Endometrial microvascular endothelial cells (primary cell): Measurements from ENCODE around the gene CCDC39. TPM values are rescaled to one million over a fixed set of nuclear protein-coding genes. Genes with fewer than 3 reads are reported as not detected.

ENCODE experiments used
- in situ Hi-C: cut with HindIII; loops from 2 replicates; pipeline ENCODE4 v1.10.0; 2017; ENCODE audit warnings: low sequenced_read_pairs, low pct_unique_long_range_greater_than_20kb; ENCODE audit errors: inconsistent ontology term
- total RNA-seq: library from RNA; depleted of rRNA; stranded (reverse); fragments of >200 nt; gene quantifications from one replicate; pipeline ENCODE4 v1.2.3, GENCODE V29; 2015; ENCODE audit errors: inconsistent ontology term

CCDC39 gene
- total RNA-seq = not detected

DNA sequence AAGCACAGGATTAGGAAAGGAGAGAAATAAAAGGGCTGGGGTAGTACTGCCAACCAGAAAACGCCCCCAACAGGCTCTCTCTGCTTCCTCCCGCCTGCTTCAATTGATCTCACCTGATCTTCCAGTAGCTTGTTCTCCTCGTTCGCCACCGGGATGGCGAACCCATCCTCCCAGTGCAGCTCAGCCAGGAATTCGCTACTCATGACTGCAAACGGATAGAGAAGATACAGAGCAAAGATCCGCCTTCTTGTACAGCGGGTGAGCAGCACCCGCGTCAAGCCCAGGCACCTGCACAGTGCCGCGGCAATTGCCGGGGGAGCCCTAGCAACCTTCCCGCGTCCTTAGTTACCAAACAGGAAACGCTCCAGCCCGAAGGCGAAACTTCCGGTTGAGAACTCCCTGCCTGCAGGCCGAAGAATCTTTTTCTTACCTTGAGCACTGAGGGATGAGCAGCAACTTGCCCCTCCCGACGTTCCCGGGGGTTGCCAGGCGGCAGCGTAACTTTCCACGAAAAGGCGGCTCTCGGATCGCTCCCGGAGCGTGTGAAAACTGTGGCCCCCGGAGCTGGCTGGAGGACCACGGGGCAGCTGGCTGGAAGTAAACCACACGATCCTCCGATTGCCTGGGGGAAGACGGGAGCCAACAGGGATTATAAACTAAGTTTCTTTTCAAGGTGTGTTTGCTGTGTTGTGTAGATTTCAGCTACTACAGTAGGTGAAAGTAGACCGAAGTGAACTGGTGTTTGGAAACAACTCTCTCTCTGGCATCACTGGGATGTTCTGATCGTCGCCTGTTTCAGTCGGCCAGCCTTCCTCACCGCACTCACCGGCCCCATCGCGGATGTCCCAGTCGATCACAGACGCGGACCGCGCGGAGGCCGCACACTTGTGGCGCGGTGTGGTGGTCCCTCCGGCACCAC lies at the start of gene CCDC39:
TSS of gene CCDC39 (minus strand) at position 312 of the 919 bp plus-strand sequence. CDS start at position 203, 109 bp downstream.
- in situ Hi-C loops = no loop called here

DNA sequence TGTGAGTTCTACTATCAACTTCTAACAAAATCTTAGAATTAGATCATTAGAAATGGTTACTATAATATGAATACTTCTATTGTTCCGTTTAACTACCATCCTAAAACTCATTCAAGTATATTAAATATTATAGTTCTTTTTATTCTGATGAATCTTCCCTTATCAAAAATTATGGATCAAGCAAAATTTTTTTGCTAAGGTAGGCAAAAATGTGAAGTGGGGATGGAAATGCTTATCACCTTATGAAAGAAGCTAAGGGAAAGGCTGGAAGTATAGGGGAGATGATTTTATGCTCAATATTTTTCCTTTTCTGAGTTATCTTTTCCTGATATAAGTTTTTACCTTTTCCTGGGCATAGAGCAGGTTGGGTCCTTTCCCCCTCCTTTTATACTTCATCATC lies 40.7 kb upstream of the CCDC39 start:
- in situ Hi-C loops = no loop called here

DNA sequence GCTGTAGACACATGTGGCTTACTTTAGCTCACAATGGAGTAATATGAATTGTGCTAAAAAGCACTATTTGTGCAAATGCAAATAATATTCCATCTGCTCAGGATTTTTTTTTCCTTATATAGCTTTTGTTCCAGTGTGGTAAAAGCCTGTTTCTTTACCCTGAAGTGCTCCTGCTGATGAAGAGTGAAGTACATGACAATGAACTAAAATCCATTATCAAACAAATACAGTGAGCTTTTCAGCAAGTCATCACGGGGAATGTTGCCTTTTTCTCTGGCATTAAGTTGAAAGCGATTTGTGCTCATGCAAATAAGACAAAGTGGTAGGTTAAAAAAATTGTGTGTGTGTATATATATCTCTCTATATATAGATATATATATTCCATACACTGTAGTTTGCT lies 28.6 kb upstream of the CCDC39 start:
- in situ Hi-C loops = no loop called here

GRCh38 chr3:180705619-180706018 lies 26.3 kb upstream of the CCDC39 start:
- in situ Hi-C loops = no loop called here

- in situ Hi-C loops = no loop called here
Observed at GRCh38 chr3:180704532-180704931, 25.2 kb upstream of the CCDC39 start.

DNA sequence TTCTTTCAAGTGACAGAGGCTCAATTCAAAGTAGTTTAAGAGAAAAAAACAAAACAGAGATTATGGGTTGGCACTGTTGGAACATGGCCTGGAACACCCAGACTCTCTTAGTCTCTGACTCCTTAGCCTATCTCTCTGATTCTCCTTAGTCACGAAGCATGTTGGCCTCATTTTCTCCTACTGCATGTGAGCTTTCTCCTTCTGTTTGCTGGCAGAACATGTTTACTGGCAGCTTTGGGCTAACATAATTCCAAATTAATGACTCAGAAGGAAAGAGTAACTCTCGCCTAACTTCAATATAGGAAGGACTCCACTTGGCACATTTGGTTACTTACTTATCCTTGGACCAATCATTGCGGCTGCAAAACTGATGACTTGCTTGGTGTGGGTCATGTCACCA lies 21.7 kb upstream of the CCDC39 start:
- in situ Hi-C loops = no loop called here

DNA sequence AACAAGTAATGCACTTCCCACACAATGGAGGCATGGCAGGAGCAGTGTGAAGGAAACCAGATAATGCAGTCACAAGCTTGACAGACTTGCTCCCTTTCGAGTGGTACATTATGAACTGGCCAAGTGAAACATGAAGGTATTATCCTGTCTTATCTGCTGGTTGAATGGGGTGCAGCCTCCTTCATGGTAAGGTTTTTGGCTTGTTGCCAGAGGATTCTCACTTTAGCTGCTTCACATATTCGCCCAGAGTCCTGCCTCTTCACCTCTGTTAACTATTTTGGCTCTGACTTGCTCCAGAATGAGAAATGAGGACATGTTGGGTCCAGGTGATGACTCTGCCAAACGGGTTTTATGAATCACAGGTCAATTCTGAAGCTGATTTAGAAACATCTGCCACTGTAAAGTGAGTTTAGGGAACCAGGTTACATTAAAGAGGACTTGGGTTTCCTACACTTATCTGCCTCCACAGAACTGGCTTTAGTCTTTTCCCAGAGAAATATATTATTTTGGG lies 19.5 kb upstream of the CCDC39 start:
- in situ Hi-C loops = no loop called here

- in situ Hi-C loops = no loop called here
Observed at GRCh38 chr3:180694321-180694720, 15.0 kb upstream of the CCDC39 start.

- in situ Hi-C loops = no loop called here
Observed at GRCh38 chr3:180693656-180694055, 14.4 kb upstream of the CCDC39 start.

DNA sequence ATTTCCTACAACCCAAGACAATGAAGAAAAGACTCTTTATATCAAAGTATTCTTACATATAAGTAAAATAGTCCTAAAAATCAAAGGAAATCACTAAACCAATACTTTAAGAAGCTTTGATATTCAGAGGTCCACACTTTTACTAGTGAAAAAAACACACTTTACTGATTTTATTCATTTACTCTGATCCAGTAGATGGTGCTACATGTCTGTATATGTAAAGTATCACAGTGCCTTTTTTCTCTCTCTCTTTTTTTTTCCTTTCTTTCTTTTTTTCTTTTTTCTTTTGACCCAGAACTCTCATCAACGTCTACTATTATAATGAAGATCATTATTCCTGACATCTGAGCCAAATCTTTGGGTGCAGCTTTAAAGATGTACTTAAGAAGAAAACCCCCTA lies 10.8 kb upstream of the CCDC39 start:
- in situ Hi-C loops = no loop called here

DNA sequence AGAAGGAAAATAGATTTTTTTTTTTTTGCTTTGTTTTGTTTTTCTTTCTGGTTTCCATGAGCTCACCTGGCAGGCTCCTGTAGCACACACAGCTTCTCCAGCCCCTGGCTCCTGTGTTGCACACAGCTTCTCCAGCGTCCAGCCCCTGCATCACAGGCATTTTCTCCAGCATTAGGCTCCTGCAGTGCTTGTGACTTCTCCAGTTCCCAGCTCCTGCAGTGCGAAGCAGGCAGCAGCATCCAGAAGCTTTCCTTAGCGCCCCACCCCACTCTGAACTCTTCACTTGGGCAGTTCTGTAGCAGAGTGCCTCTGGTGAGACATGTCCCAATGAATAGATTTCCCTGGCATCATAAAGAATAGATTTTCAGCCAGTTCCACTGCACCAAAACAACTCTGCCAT lies 5.5 kb upstream of the CCDC39 start:
- in situ Hi-C loops = no loop called here

DNA sequence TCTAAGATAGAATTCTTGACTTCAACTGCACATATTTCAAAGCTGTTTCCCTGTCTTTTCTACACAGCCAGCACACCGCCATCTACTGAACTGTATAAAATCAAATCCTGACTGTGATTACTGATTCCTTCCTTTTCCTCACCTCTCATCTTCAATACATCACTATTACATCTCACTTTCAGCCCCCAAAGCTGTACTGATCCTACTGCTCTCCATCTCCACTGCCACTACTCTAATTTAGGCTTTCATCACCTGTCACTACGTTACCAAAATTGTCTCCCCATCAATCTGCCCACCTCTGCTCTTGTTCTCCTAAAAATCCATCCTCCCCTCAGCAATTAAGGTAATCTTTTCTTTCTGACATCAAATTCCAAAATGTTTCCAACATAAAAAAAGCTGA lies 4.5 kb upstream of the CCDC39 start:
- in situ Hi-C loops = no loop called here

- in situ Hi-C loops = no loop called here
Observed at GRCh38 chr3:180680097-180680430, 775 bp upstream of the CCDC39 start.

GRCh38 chr3:180678231-180678630 lies 1.1 kb downstream of the CCDC39 start:
- in situ Hi-C loops = no loop called here

DNA sequence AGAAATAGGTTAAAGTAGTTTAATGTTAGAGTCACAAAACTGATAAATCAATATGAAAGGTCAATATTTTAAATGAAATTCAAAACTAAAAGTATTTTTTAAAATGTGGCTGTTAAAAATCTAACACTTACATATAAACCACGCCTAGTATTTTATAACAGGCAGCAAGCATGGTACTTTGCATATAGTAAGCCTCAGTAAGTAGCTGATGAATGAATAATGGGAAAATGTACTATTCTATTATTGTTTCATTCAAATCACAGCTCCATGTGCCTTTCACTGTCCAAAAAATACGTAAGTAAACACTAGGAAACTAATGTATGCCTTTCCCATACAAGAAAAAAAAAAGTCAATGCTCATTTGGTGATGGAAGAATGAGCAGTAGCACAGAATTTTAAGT lies 17.8 kb downstream of the CCDC39 start:
- in situ Hi-C loops = no loop called here

GRCh38 chr3:180657094-180657493 lies 22.2 kb downstream of the CCDC39 start:
- in situ Hi-C loops = no loop called here

DNA sequence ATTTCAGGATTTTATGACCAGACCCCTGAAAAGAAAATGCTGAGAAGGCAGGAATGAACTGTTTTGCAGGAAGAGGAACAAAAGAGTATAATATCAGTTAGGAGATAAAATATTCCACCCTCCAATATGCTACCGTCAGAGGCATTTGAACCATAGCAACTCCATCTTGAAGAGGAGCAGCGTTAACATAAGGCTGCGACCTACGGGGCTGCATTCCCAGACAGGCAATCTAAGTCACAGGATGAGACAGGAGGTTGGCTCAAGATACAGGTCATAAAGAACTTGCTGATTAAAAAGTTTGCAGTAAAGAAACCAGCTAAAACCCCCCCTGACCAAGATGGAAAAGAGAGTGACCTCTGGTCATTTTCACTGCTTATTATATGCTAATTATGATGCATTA lies 22.9 kb downstream of the CCDC39 start:
- in situ Hi-C loops = no loop called here

DNA sequence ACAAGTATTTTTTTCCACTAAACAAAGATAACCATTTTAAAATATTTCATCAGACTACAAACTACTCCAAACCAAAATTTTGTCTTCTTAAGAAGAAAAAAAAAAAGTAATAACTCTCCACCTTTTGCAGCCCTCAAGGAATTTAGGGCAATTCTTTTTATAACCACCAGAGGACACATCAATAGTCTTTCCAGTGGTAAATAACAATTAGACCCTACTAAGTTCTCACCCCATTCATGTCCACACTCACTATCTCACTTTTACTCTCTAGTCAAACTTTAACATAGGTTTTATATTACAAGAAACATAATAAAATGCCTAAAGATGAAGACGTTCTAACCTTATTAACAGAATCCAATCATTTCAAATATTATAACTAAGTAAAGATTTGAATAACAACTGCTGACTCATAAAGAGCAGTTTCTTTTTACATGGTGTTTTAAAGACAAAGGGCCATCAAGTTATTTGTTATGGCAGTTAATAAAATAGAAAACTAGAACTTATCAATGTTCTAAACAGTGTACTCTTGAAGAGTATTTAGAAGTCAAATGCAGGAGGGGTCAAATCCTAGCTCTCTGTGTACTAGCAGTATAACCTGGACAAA lies 33.0 kb downstream of the CCDC39 start:
- in situ Hi-C loops = no loop called here

DNA sequence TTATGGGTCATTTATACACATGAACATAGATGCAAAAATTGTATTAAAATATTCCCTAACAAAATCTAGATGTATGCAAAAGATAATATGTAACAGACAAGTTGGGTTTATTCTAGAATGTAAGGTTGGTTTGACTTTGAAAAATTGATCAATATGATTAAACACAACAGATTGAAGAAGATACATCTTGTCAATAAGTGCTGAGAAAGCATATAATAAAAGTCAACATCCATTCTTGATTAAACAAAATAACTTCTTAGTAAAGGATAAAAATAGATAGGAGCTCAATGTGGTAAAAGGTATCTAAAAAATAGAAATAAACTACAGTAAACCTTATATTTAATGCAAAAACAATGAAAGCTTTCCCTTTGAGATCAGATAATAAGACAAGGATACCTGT lies 38.3 kb downstream of the CCDC39 start:
- in situ Hi-C loops = no loop called here

- in situ Hi-C loops = no loop called here
Observed at GRCh38 chr3:180633722-180634121, 45.6 kb downstream of the CCDC39 start.
